Activated T-cell treated with anti-CD3 and anti-CD28 coated beads, Interleukin-2, amount 50 U/mL, for 4 hours (primary cell): ENCODE data around the gene ST14. TPM values are rescaled to one million over a fixed set of nuclear protein-coding genes. Genes with fewer than 3 reads are reported as not detected.

Experiments
- ATAC-seq, 2 donors: fragments of 200-7000 bp; cut with Tn5 transposase; one replicate each; pipeline ENCODE4 v1.10.0; 2021
- DNase-seq: peaks from one replicate; pipeline ENCODE4 v3.0.0-alpha.2; 2020
- H3K27me3 Mint-ChIP-seq: one replicate; pipeline ENCODE4 v1.8.0; 2021; ENCODE audit warnings: low read depth, mixed read lengths
- H3K36me3 Mint-ChIP-seq: one replicate; pipeline ENCODE4 v1.8.0; 2022; ENCODE audit warnings: mixed read lengths; ENCODE audit not compliant: insufficient read depth
- H3K4me1 Mint-ChIP-seq: one replicate; pipeline ENCODE4 v1.8.0; 2021; ENCODE audit warnings: low read depth, mixed read lengths
- H3K4me3 Mint-ChIP-seq: one replicate; pipeline ENCODE4 v1.8.0; 2021; ENCODE audit warnings: mild to moderate bottlenecking, moderate library complexity, mixed read lengths
- H3K9me3 Mint-ChIP-seq: one replicate; pipeline ENCODE4 v1.8.0; 2021; ENCODE audit warnings: mixed read lengths
- total RNA-seq, 3 donors: library from RNA; stranded (reverse); gene quantifications; one replicate each; pipeline ENCODE4 v1.2.1, GENCODE V29; 2021

ST14 gene
- total RNA-seq, 3 donors from 2014 or later = 0.21 to 0.30 (median 0.28) TPM

- Mint-ChIP-seq H3K9me3 (no peaks in the 10 kb centered on the region), H3K4me3 (no peak overlapping the region), H3K36me3 (no peaks in the 10 kb centered on the region), H3K4me1 (peaks cover 1% of the 10 kb centered on the region), H3K27me3 (peaks cover under 1% of the 10 kb centered on the region)
- no peak for DNase-seq
- ATAC-seq = no peak
Observed at GRCh38 chr11:130198292-130198691, 38.7 kb downstream of the ST14 start.

- Mint-ChIP-seq H3K36me3 (no peaks in the 10 kb centered on the region), H3K9me3 (no peaks in the 10 kb centered on the region)
Observed at GRCh38 chr11:130198964-130199363, 39.4 kb downstream of the ST14 start.

GRCh38 chr11:130199792-130200191 lies 40.2 kb downstream of the ST14 start:
- H3K9me3 Mint-ChIP-seq = no peaks in the 10 kb centered on the region
- no peaks in the 10 kb centered on the region for H3K36me3 Mint-ChIP-seq
- H3K4me1 Mint-ChIP-seq = peaks cover 2% of the 10 kb centered on the region
- no peak overlapping the region for H3K4me3 Mint-ChIP-seq
- DNase-seq (no peak), ATAC-seq (no peak)
- peaks cover 5% of the 10 kb centered on the region for H3K27me3 Mint-ChIP-seq

More at GRCh38 chr11:130198964-130199363, 39.4 kb downstream of the ST14 start:
- peaks cover 2% of the 10 kb centered on the region for H3K4me1 Mint-ChIP-seq
- no peak for DNase-seq
- H3K27me3 Mint-ChIP-seq = peaks cover 3% of the 10 kb centered on the region
- H3K4me3 Mint-ChIP-seq = no peak overlapping the region
- ATAC-seq = no peak

- peaks cover 6% of the 10 kb centered on the region for H3K27me3 Mint-ChIP-seq
- H3K36me3 Mint-ChIP-seq = no peaks in the 10 kb centered on the region
- H3K4me1 Mint-ChIP-seq = peaks cover 2% of the 10 kb centered on the region
- no peak overlapping the region for H3K4me3 Mint-ChIP-seq
- no peak for ATAC-seq
- no peaks in the 10 kb centered on the region for H3K9me3 Mint-ChIP-seq
- no peak for DNase-seq
Observed at GRCh38 chr11:130201026-130201425, 41.4 kb downstream of the ST14 start.

GRCh38 chr11:130202009-130202817 lies 42.6 kb downstream of the ST14 start:
- no peak for DNase-seq
- Mint-ChIP-seq H3K36me3 (no peaks in the 10 kb centered on the region), H3K27me3 (peaks cover 6% of the 10 kb centered on the region), H3K9me3 (no peaks in the 10 kb centered on the region), H3K4me1 (peaks cover 2% of the 10 kb centered on the region), H3K4me3 (no peak overlapping the region)
- no peak for ATAC-seq

GRCh38 chr11:130202818-130203689 lies 43.5 kb downstream of the ST14 start:
- DNase-seq (no peak), ATAC-seq (peak in 1 of 2 donors; percentile 37)
- Mint-ChIP-seq H3K27me3 (peaks cover 6% of the 10 kb centered on the region), H3K36me3 (no peaks in the 10 kb centered on the region), H3K9me3 (no peaks in the 10 kb centered on the region), H3K4me1 (peaks cover 2% of the 10 kb centered on the region), H3K4me3 (no peak overlapping the region)

GRCh38 chr11:130203766-130204702 lies 44.5 kb downstream of the ST14 start:
- H3K27me3 Mint-ChIP-seq = peaks cover 6% of the 10 kb centered on the region
- H3K4me3 Mint-ChIP-seq = no peak overlapping the region
- ATAC-seq = no peak
- H3K36me3 Mint-ChIP-seq = no peaks in the 10 kb centered on the region
- DNase-seq = no peak
- no peaks in the 10 kb centered on the region for H3K9me3 Mint-ChIP-seq
- peaks cover 2% of the 10 kb centered on the region for H3K4me1 Mint-ChIP-seq

- H3K27me3 Mint-ChIP-seq = peaks cover 6% of the 10 kb centered on the region
- H3K4me3 Mint-ChIP-seq = no peak overlapping the region
- H3K4me1 Mint-ChIP-seq = peaks cover 2% of the 10 kb centered on the region
- no peak for ATAC-seq
- no peak for DNase-seq
- H3K9me3 Mint-ChIP-seq = no peaks in the 10 kb centered on the region
- no peaks in the 10 kb centered on the region for H3K36me3 Mint-ChIP-seq
Observed at GRCh38 chr11:130204703-130205095, 45.1 kb downstream of the ST14 start.

- Mint-ChIP-seq H3K4me3 (no peak overlapping the region), H3K27me3 (peaks cover 8% of the 10 kb centered on the region), H3K4me1 (peaks cover 2% of the 10 kb centered on the region), H3K9me3 (no peaks in the 10 kb centered on the region), H3K36me3 (no peaks in the 10 kb centered on the region)
- ATAC-seq (no peak), DNase-seq (no peak)
Observed at GRCh38 chr11:130206141-130206540, 46.6 kb downstream of the ST14 start.

GRCh38 chr11:130208241-130209127 lies 48.9 kb downstream of the ST14 start:
- H3K27me3 Mint-ChIP-seq = peaks cover 8% of the 10 kb centered on the region
- H3K36me3 Mint-ChIP-seq = no peaks in the 10 kb centered on the region
- no peaks in the 10 kb centered on the region for H3K9me3 Mint-ChIP-seq
- H3K4me1 Mint-ChIP-seq = no peaks in the 10 kb centered on the region
- no peak overlapping the region for H3K4me3 Mint-ChIP-seq
- DNase-seq = no peak
- no peak for ATAC-seq

GRCh38 chr11:130209128-130209932 lies 49.7 kb downstream of the ST14 start:
- Mint-ChIP-seq H3K4me3 (no peak overlapping the region), H3K4me1 (no peaks in the 10 kb centered on the region), H3K27me3 (peaks cover 5% of the 10 kb centered on the region), H3K9me3 (no peaks in the 10 kb centered on the region), H3K36me3 (no peaks in the 10 kb centered on the region)
- DNase-seq (no peak), ATAC-seq (no peak)

GRCh38 chr11:130209954-130210854 lies 50.6 kb downstream of the ST14 start:
- Mint-ChIP-seq H3K9me3 (no peaks in the 10 kb centered on the region), H3K4me1 (no peaks in the 10 kb centered on the region), H3K27me3 (peaks cover 5% of the 10 kb centered on the region), H3K4me3 (no peak overlapping the region), H3K36me3 (no peaks in the 10 kb centered on the region)
- ATAC-seq (no peak), DNase-seq (no peak)
